ENCODE results near the gene LRRC49. TPM values are rescaled to one million over a fixed set of nuclear protein-coding genes. Genes with fewer than 3 reads are reported as not detected.
"Not testable (repeated sequence)": the region's sequence is repeated elsewhere in the genome, so short reads cannot be mapped to it uniquely, and the experiment has no call there.

Gene LRRC49
- polyA plus RNA-seq, 3 donors, result 0.90 to 6.9 (median 2.1) TPM

DNA sequence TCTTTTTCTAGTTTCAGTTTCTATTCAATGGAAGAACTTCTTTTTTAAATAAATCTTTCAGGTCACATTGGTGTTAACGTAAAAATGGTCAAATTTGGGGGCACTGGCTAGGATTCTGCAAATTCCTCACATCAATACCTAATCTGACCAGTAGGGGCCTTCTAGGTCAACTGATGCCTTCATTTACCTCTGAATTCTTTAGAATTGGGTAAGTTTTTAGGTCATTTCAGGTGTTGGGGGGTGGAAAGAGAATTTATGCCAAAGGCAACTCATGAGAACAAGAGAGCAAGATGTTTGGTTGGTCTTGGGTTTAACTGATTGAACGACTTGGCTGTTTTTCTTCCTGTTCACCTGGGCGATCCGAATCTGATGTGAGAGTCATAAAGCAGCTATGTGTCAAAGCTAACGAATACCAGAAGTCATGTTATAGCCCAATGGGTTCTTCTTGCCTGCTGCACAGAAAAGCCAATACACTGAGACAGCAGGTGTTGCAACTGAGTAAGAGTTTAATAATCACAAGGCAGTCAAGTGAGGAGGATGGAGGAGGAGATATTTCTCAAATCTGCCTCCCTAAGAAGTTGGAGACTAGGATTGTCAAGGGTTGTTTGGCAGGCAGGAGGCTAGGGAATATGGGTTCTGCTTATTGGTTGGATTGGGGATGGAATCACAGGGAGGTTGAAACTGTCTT, 15.3 kb downstream of the LRRC49 start:
- WGBS, 3 donors, result 86 to 97% (median 95%) methylated on average over 5 of the region's 5 CpGs

DNA sequence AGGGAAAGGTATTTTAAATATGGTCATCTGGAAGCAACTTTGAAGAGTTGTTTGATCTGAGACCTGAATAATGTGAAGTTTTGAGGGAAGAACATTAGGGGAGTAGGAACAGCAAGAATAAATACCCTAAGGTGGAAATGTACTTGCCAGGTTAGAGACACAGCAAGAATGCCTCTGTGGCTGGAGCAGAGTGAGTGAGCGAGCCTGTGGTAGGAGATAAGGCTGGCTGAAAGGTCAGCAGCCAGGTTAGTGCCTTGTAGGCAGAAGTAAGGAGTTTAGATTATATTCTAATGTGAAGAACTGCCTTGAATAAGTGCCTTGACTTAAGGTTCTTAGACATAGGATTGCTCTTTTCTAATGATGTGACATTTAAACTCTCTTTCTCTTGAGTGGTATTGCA, 18.3 kb downstream of the LRRC49 start:
- 81 to 89% (median 86%) methylated on average over 1 of the region's 1 CpG for WGBS, 3 donors

More for the DNA sequence above, 15.3 kb downstream of the LRRC49 start:
- no peak overlapping the region for H3K27ac ChIP-seq (ENCODE audit: low read depth, low read length)

DNA sequence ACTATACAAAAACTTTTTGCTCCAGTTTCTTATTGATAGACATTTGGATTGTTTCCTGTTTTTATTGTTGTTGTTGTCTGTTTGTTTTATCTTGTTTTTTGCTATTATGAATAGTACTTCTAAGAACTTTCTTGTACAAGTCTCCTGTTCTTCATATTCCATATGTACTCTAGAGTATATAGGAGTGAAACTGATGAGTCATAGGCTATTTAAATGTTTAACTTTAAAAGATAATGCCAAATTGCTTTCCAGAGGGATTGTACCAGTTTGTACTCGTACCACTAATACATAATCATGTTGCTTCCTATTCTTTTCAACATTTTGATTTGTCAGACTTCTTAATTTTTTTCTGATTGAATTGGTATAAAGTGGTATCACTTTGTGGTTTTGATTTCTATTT, 19.6 kb downstream of the LRRC49 start:
- no peak overlapping the region for H3K27ac ChIP-seq (ENCODE audit: low read depth, low read length)
- 85 to 91% (median 86%) methylated on average over 1 of the region's 1 CpG for WGBS, 3 donors

More for the DNA sequence above, 18.3 kb downstream of the LRRC49 start:
- no peak overlapping the region for H3K27ac ChIP-seq (ENCODE audit: low read depth, low read length)

DNA sequence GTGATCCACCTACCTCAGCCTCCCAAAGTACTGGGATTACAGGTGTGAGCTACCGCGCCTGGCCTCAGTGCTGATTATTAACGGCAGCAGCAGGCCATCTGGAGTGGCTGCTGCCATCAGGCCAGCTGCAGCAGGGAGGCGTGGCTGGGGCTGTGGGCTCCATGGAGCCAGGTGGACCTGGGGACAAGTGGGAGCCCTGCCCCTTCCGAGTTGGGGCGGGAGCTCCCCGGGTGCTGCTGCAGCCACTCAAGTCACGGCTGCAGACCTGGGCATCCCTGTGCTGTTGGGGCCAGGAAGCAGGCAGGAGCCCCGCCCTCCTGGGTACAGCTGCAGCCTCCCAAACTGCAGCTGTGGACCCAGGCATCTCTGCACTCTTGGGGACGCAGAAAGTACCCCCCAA, 23.9 kb downstream of the LRRC49 start:
- WGBS, 3 donors, result 91 to 99% (median 94%) methylated on average over 10 of the region's 10 CpGs

DNA sequence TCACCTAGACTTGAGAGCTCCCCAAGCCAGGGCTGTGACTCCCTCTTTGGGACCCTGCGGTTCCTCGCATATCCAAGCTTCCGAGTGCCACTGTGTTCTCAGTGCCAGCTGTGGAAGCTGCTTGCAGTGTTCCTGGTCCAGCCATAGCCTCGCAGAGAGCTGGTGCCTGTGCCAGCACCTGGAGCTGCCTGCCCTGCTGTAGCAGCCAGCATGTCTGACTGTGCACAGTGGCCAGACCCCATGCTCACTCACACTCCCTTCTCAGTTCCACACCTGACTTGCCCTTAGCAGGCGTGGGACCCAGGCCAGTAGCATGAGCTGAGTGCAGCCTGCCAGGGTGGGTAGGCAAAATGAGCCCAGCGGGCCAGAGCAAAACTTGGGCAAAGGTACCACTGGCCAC, 25.3 kb downstream of the LRRC49 start:
- 88 to 97% (median 94%) methylated on average over 6 of the region's 6 CpGs for WGBS, 3 donors
- no peak overlapping the region for H3K27ac ChIP-seq (ENCODE audit: low read depth, low read length)

More for the DNA sequence above, 23.9 kb downstream of the LRRC49 start:
- no peak overlapping the region for H3K27ac ChIP-seq (ENCODE audit: low read depth, low read length)

DNA sequence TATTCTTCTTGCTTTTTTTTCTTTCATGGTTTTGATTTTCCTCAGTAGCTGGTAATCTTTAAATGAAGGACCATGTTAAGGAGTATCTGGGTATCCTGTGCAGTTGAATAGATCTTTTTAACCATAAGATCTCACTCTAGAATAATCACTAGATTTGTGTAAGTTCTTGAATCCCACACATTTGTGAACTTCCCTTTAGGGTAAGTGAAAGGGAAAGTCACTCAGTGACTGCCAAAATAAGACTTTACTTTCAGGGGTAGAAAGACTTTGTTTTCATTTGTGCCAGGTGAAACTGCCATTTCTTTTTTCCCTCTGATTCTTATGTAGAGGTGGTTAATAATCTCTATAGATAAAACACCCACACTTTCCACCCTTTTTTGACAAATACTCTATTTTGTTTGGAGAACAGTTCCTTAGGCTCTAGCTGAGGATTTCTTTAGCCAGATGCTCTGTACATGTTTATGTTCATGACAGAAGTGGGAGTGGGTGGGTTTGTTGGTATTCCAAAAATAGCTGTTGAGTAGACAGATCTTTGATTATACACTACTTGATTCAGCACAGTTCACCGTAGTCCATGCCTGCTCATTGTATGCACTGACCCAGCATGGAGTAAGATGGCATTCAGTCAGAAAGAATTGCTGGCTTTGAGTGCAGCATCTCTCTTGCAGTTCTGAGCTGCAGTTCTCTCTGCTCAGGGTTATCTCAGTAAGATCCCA, 28.5 kb downstream of the LRRC49 start:
- whole genome bisulfite sequencing, 3 donors, result 43 to 57% (median 54%) methylated on average over 1 of the region's 1 CpG
- no peak overlapping the region for H3K27ac ChIP-seq (ENCODE audit: low read depth, low read length)

DNA sequence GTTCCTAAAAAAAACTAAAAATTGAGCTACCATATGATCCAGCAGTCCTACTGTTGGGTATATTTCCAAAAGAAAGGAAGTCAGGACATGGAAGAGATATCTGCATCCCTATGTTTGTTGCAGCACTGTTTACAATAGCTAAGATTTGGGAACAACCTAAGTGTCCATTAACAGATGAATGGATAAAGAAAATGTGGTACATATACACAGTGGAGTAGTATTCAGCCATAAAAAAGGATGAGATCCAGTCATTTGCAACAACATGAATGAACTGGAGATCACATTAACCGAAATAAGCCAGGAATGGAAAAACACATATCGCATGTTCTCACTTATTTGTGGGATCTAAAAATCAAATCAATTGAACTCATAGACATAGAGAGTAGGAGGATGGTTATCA, 29.5 kb downstream of the LRRC49 start:
- 96 to 97% (median 97%) methylated on average over 2 of the region's 2 CpGs for WGBS, 3 donors
- no peak overlapping the region for H3K27ac ChIP-seq (ENCODE audit: low read depth, low read length)

DNA sequence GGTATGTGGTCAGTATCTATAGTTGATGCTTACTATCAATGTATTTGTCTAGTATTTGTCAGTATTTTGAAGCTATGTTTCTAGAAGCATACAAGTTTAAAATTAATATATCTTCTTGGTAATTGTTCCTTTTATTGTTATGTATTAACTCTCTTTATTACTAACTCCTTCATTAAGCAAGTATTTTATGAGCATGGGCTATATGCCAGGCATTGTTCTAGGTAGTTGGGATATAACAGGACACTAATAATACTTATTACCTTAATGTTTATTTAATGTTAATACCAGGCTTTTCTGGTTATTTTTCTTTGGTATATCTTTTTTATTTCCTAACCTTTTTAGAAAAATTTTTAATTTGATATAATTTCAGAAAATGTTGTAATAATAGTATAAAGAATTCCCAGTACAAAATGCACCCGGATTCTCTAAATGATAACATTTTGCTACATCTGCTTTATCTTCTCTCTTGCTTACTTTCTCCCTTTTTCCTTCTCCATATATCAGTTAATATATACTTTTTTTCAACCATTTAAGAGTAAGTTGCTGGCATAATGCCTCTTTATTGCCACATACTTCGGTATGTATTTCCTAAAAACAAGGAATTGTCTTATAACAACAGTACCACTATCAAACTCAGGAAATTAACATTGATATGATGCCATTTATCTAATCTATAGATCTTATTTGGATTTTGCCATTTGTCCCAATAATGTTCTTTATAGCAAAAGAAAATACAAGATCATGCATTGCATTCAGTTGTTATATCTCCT, 30.9 kb downstream of the LRRC49 start:
- WGBS, 3 donors, result 72 to 79% (median 73%) methylated on average over 2 of the region's 2 CpGs
- no peak overlapping the region for H3K27ac ChIP-seq (ENCODE audit: low read depth, low read length)

DNA sequence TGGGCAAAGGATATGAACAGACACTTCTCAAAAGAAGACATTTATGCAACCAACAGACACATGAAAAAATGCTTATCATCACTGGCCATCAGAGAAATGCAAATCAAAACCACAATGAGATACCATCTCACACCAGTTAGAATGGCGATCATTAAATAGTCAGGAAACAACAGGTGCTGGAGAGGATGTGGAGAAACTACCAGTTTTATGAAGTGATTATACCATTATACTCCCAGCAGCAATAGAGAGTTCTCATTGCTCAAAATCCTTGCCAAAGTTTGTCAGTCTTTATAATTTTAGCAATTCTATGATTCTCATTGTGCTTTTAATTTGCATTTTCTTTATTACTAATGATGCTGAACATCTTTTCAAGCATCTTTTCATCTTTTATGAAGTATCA, 34.3 kb downstream of the LRRC49 start:
- H3K27ac ChIP-seq (ENCODE audit: low read depth, low read length), result not testable (repeated sequence)
- 62 to 82% (median 70%) methylated on average over 1 of the region's 1 CpG for WGBS, 3 donors

DNA sequence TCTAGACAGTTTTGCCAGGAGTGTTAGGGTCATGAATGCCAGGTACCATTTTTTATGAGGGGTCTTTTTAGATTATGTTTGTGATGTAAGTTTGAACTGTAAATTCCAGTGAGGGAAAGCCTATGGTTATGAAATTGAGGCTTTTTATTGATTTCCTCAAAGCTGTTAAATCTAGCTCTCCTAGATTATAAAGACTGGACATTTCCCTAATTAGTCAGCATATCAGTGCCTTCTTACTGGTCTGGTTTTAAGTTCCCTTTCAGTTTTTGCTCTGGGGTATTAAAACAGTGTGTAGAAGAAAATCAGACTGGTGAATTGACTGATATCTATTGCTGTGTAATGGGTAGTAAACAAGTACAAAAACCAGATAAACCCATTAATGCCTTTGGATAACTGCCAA, 39.2 kb downstream of the LRRC49 start:
- H3K27ac ChIP-seq (ENCODE audit: low read depth, low read length), result no peak overlapping the region

DNA sequence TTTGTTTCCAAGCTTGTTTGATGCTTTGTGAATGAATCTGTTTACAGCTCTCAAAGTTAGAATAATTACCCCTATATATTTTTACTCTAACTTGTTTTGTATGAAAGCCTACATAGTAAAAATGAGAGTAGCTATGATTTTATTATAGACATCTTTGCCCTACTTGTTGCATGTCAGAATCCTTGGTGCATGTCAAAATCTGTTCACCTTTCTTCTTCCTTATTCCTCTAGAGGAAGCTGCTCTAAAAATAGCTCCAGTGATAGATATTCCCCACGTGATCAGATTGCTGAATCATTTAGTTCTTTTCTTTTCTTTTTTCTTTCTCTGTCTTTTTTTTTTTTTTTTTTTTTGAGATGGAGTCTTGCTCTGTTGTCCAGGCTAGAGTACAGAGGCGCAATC, 39.8 kb downstream of the LRRC49 start:
- 59 to 69% (median 69%) methylated on average over 2 of the region's 2 CpGs for WGBS, 3 donors
- H3K27ac ChIP-seq (ENCODE audit: low read depth, low read length), result no peak overlapping the region

DNA sequence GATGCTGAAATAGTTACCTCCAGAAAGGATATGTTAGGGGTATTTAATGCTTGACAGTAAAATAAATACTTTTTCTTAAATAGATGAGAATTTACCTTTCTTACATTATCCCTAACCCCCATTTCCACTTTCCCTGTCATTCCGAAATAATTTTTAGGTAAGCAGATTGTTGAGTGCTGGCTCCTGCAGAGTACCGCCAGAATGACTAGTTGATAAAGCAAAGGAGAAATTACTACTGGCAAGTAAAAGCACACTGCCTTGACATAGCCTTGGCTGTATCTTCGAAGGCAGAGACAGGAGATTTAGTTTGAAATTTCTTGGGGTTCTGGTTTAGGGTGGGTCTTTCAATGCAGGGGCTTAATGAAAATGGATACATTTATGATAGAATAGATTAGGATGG, 40.8 kb downstream of the LRRC49 start:
- H3K27ac ChIP-seq (ENCODE audit: low read depth, low read length), result no peak overlapping the region
- 62 to 79% (median 74%) methylated on average over 3 of the region's 3 CpGs for WGBS, 3 donors

DNA sequence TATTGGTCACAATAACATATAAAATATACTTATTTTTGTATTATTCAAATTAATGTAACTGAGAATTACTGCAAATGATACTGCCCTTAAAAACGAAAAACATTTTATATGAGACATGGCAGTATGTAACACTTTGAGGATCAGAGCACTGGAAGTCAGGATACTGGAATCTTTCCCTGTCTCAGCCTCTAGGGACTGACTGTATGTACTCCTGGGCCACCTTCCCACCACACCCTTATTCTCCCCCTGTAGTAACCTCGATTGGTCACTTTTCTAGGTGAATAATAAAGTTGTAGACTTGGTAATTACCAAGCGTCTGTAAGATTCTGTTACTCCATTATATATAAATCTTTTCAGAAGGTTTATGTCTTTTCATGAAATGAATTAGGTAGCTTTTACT, 43.0 kb downstream of the LRRC49 start:
- H3K27ac ChIP-seq (ENCODE audit: low read depth, low read length), result no peak overlapping the region
- 83 to 94% (median 89%) methylated on average over 3 of the region's 3 CpGs for WGBS, 3 donors

DNA sequence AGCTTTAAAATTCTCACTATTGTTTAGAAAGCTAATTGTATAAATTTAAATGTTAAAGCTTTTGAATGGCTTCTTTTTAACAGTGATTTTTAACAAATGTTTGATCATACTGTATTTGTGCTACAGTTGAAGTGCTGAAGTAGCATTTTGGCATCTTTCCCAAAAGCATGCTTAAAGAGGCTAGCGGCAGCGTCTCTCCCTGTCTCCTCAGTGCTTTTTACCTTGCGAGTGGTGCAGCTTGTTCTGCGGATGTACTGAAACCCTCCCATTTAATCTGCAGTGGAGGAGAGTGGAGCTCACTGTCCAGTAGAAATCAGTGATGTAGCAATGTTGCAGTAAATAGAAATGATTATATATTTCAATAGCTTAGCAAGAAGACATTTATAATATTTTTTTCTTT, 43.7 kb downstream of the LRRC49 start:
- no peak overlapping the region for H3K27ac ChIP-seq (ENCODE audit: low read depth, low read length)
- WGBS, 3 donors, result 53 to 78% (median 71%) methylated on average over 4 of the region's 4 CpGs

DNA sequence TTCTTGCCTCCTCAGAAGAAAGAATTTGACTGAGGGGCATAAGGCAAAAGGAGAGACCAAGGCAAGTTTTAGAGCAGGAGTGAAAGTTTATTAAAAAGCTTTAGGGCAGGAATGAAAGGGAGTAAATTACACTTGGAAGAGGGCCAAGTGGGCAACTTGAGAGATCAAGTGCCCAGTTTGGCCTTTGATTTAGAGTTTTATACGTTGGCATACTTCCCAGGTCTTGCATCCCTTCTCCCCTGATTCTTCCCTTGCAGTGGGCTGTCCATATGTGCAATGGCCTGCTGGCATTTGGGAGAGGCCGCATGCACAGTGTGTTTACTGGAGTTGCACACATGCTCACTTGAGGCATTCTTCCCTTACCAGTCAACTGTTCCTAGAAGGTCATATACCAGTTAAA, 50.7 kb downstream of the LRRC49 start:
- H3K27ac ChIP-seq (ENCODE audit: low read depth, low read length), result not testable (repeated sequence)
- 63 to 79% (median 68%) methylated on average over 2 of the region's 2 CpGs for WGBS, 3 donors

DNA sequence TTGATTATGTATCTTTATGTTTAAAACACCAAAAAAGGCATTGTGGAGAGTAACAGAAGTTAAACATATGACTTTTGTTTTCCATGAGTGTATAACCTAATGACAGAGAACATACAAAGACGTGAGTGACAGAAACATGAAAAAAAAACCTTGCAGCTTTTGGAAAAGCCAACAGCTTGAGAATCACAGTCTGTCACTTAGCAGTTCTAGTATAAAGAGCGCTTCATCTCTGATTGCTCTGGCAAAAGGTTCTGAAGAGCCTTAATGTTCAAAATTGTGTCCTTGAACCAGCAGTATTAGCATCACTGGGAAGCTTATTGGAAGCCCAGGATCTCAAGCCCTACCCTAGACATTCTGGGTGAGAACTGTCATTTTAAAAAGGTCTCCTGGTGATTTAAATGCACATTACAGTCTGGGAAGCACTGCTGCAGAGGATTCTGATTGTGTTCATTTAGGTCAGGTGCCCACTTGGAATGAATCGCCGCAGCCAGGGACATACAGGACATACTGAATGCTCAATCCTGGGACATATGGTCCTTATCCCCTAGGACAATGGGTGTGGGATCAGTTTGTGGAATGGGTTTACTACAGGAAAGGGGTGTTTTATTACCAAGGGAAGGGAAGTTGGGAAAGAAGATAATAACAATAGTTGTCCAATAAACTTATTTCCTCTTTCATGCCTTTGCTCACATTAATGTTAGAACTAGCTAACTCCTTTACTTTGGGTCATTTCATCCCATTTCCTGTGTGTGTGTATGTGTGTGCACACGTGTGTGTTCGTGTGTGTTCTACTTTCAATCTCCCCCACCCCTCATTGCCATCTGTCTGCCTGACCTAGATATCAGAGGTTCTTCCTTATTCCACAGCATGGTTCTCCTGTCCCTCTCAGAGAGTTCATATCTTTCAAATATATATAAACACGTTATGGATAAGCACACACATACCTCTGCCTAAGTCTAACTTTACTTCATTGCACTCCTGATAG, 55.0 kb downstream of the LRRC49 start:
- H3K27ac ChIP-seq (ENCODE audit: low read depth, low read length), result no peak overlapping the region
- WGBS, 3 donors, result 66 to 74% (median 68%) methylated on average over 7 of the region's 7 CpGs

DNA sequence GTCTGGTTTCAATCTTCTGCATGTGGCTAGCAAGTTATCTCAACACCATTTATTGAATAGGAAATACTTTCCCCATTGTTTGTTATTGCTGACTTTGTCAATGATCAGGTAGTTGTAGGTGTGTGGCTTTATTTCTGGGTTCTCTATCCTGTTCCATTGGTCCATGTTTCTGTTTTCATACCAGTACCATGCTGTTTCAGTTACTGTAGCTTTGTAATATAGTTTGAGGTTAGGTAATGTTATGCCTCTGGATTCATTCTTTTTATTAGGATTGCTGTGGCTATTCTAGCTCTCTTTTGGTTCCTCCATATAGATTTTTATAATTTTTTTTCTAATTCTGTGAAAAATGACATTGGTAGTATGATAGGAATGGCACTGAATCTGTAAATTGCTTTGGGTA, 58.3 kb downstream of the LRRC49 start:
- no peak overlapping the region for H3K27ac ChIP-seq (ENCODE audit: low read depth, low read length)

DNA sequence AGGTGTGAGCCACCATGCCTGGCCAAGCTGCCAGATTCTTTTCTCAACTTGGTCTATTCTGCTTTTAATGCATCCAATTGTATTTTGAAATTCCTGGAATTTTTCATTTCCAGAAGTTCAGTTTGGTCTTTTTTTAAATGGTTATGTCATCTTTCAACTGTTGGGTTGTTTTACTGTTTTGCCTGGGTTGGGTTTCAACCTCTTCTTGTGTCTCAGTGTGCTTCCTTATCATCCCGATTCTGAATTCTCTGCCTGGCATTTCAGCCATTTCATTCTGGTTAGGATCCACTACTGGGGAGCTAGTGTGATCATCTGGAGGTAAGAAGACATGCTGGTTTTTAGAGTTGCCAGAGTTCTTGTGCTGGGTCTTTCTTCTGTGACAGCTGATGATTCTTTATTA, 61.5 kb downstream of the LRRC49 start:
- H3K27ac ChIP-seq (ENCODE audit: low read depth, low read length), result no peak overlapping the region
- WGBS, 3 donors, result 82 to 97% (median 96%) methylated on average over 1 of the region's 1 CpG
